B cell (primary cell): ENCODE data around the gene FYCO1. TPM values are rescaled to one million over a fixed set of nuclear protein-coding genes. Genes with fewer than 3 reads are reported as not detected.

Source experiments
- ATAC-seq: fragments of 200-7000 bp; cut with Tn5 transposase; one replicate; pipeline ENCODE4 v1.10.0; 2021; ENCODE audit warnings: low read depth, mild to moderate bottlenecking, moderate number of reproducible peaks, moderate library complexity
- CTCF ChIA-PET: fragments of 350-600 bp; sonication (Branson Sonifier 250); formaldehyde crosslinking; loops from one replicate; lab custom pipeline; 2021; ENCODE audit warnings: antibody characterized with exemption, inconsistent platforms; lab: Charles Lee
- POLR2A ChIA-PET: fragments of 350-600 bp; sonication (Branson Sonifier 250); formaldehyde crosslinking; loops from one replicate; lab custom pipeline; 2021; ENCODE audit warnings: antibody characterized with exemption; lab: Charles Lee
- DNase-seq: peaks from one replicate; pipeline ENCODE4 v3.0.0; 2013
- H2AFZ ChIP-seq: 2 replicates; pipeline ENCODE4 v1.6.1; 2012; ENCODE audit warnings: mild to moderate bottlenecking, low read depth, low read length; ENCODE audit not compliant: insufficient read depth, poor library complexity, severe bottlenecking
- H3K27ac ChIP-seq, 2 donors: 1 replicate in 1 of 2; 2 replicates in 1 of 2; pipeline ENCODE4 v1.5.1; 2012 to 2013; ENCODE audit warnings: low read length in 2 of 2, mild to moderate bottlenecking in 2 of 2, moderate library complexity in 1 of 2
- H3K27me3 ChIP-seq, 4 experiments: fragments of 200-600 bp in 1 of 4; sonication (generic) in 1 of 4; replicated peaks in 1 of 4; 1 replicate in 2 of 4; 2 replicates in 2 of 4; pipeline versions ENCODE4 v1.6.1 to v1.7.0; 2013 to 2016; ENCODE audit warnings: low read length in 3 of 4, mild to moderate bottlenecking in 2 of 4, mixed read lengths in 1 of 4, moderate library complexity in 1 of 4; ENCODE audit not compliant: insufficient read depth in 4 of 4, control insufficient read depth in 3 of 4; ENCODE audit errors: control extremely low read depth in 1 of 4
- H3K36me3 ChIP-seq, 2 experiments: replicated peaks in 1 of 2; 1 replicate in 1 of 2; 2 replicates in 1 of 2; pipeline versions ENCODE4 v1.6.1 to v1.7.1; 2013; ENCODE audit warnings: low read length in 1 of 2; ENCODE audit not compliant: insufficient read depth in 2 of 2, control insufficient read depth in 1 of 2; ENCODE audit errors: control extremely low read depth in 1 of 2, extremely low read depth in 1 of 2
- H3K4me1 ChIP-seq, 2 donors: fragments of 200-600 bp in 1 of 2; sonication (generic) in 1 of 2; 1 replicate in 1 of 2; 2 replicates in 1 of 2; pipeline versions ENCODE4 v1.5.1 to v1.6.1; 2013 to 2017; ENCODE audit warnings: low read length in 2 of 2; ENCODE audit not compliant: control insufficient read depth in 2 of 2, insufficient read depth in 2 of 2
- H3K4me2 ChIP-seq: replicated peaks from 2 replicates; pipeline ENCODE3; 2012; ENCODE audit warnings: mild to moderate bottlenecking, low read depth, low read length; ENCODE audit not compliant: poor library complexity, severe bottlenecking
- H3K4me3 ChIP-seq, 5 experiments: fragments of 200-600 bp in 1 of 5; sonication (generic) in 1 of 5; 1 replicate in 3 of 5; 2 replicates in 2 of 5; pipeline versions ENCODE4 v1.5.1 to v1.7.0; 2011 to 2016; ENCODE audit warnings: low read length in 4 of 5, mild to moderate bottlenecking in 4 of 5, low read depth in 2 of 5, control low read depth in 1 of 5, moderate library complexity in 1 of 5; ENCODE audit not compliant: insufficient read depth in 1 of 5; ENCODE audit errors: control extremely low read depth in 1 of 5, extremely low read depth in 1 of 5
- H3K79me2 ChIP-seq: fragments of 200-600 bp; sonication (generic); one replicate; pipeline ENCODE4 v1.6.0; 2016; ENCODE audit warnings: low read length; ENCODE audit not compliant: control insufficient read depth, insufficient read depth
- H3K9ac ChIP-seq: fragments of 200-600 bp; sonication (generic); 2 replicates; pipeline ENCODE4 v1.6.1; 2017; ENCODE audit warnings: mild to moderate bottlenecking, low read length, moderate library complexity
- H3K9me3 ChIP-seq, 3 donors: one replicate each; pipeline versions ENCODE4 v1.6.1 to v1.7.1; 2013; ENCODE audit warnings: low read length in 2 of 3; ENCODE audit not compliant: control insufficient read depth in 2 of 3, insufficient read depth in 1 of 3; ENCODE audit errors: control extremely low read depth in 1 of 3
- H4K20me1 ChIP-seq: 2 replicates; pipeline ENCODE4 v1.6.0; 2012; ENCODE audit warnings: mild to moderate bottlenecking, low read length; ENCODE audit not compliant: insufficient read depth, control insufficient read depth, poor library complexity, severe bottlenecking
- H3K27ac Mint-ChIP-seq: one replicate; pipeline ENCODE4 v1.8.0; 2021; ENCODE audit warnings: mixed read lengths
- H3K27me3 Mint-ChIP-seq: one replicate; pipeline ENCODE4 v1.8.0; 2021; ENCODE audit warnings: mixed read lengths
- H3K4me1 Mint-ChIP-seq: one replicate; pipeline ENCODE4 v1.8.0; 2021; ENCODE audit warnings: mixed read lengths
- H3K4me3 Mint-ChIP-seq: one replicate; pipeline ENCODE4 v1.8.0; 2021; ENCODE audit warnings: mixed read lengths
- H3K9me3 Mint-ChIP-seq: one replicate; pipeline ENCODE4 v1.8.0; 2022; ENCODE audit warnings: mixed read lengths; ENCODE audit not compliant: insufficient read depth
- EZH2 ChIP-seq: IDR thresholded peaks from 2 replicates; pipeline ENCODE4 v1.6.1; 2012; ENCODE audit warnings: borderline replicate concordance, low read depth, mild to moderate bottlenecking, moderate library complexity, low read length; ENCODE audit not compliant: insufficient read depth, poor library complexity, severe bottlenecking
- WGBS: methylation state at CpG from one replicate; pipeline ENCODE4 v1.1.5; 2013; ENCODE audit warnings: missing lambda C conversion rate; ENCODE audit not compliant: insufficient coverage; 5-methylcytosine and 5-hydroxymethylcytosine counted together
- intact Hi-C: fragments of 100-400 bp; cut with micrococcal nuclease; formaldehyde crosslinking; loops from one replicate; pipeline ENCODE4 v1.10.0; 2022
- polyA plus RNA-seq: library from polyadenylated mRNA; depleted of rRNA; stranded (reverse); fragments of >200 nt; gene quantifications from 2 replicates; pipeline ENCODE4 v1.2.3, GENCODE V29; 2012
- total RNA-seq, 2 donors: library from RNA; stranded (reverse); fragments of 120-200 nt in 1 of 2; gene quantifications; 1 replicate in 1 of 2; 2 replicates in 1 of 2; pipeline versions ENCODE4 v1.2.3 to v1.2.4, GENCODE V29; 2013 to 2022
- TF ChIP-seq, protein P1 (sequence below): fragments of 200-600 bp; IDR thresholded peaks from one replicate; pipeline ENCODE4 v1.8.0; 2022; ENCODE audit warnings: antibody characterized with exemption, mild to moderate bottlenecking

Gene FYCO1
- total and polyA plus RNA-seq, 2 donors (not counting 1 experiment from before 2014, with no cell fraction given), result 5.4 to 16.7 TPM

DNA sequence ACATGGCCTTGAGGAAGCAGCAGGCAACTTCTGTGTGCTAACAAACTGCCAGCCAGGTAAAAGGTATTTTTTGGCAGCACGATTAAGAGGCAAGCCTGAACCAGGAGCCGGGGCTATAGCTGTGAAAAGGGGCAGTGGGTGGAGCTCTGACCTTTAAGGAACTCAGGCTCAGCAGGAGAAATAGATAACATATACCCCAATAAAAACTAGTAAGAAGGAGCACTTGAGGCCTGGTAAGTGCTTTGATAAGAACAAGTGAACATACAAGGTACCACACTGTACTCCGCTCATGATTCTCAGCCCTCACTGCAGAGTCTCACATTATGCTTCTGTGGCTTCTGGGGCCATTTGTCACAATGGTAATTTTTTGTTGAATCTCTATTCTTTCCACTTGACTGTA lies 5.4 kb downstream of the FYCO1 start:
- Mint-ChIP-seq H3K9me3 (no peaks in the 10 kb centered on the region), H3K27me3 (no peaks in the 10 kb centered on the region), H3K4me3 (no peak overlapping the region), H3K27ac (no peak overlapping the region), H3K4me1 (peaks cover 43% of the 10 kb centered on the region)
- Histone ChIP-seq H3K27ac (no peak overlapping the region), H3K9ac (no peak overlapping the region), H4K20me1 (peaks cover 26% of the 10 kb centered on the region), H3K9me3 (no peaks in the 10 kb centered on the region), H3K4me2 (no peak overlapping the region), H3K36me3 (peaks cover 0 to 2% of the 10 kb centered on the region in 2 experiments), H2AFZ (no peak overlapping the region), H3K4me1 (peaks cover 21 to 40% of the 10 kb centered on the region in 2 donors), H3K4me3 (no peak overlapping the region), H3K79me2 (peaks cover 42% of the 10 kb centered on the region), H3K27me3 (no peaks in the 10 kb centered on the region)
- ATAC-seq (no peak), DNase-seq (no peak)
- POLR2A ChIA-PET, result no interaction called here
- intact Hi-C loops, result no loop called here
- TF ChIP-seq, protein P1, sequence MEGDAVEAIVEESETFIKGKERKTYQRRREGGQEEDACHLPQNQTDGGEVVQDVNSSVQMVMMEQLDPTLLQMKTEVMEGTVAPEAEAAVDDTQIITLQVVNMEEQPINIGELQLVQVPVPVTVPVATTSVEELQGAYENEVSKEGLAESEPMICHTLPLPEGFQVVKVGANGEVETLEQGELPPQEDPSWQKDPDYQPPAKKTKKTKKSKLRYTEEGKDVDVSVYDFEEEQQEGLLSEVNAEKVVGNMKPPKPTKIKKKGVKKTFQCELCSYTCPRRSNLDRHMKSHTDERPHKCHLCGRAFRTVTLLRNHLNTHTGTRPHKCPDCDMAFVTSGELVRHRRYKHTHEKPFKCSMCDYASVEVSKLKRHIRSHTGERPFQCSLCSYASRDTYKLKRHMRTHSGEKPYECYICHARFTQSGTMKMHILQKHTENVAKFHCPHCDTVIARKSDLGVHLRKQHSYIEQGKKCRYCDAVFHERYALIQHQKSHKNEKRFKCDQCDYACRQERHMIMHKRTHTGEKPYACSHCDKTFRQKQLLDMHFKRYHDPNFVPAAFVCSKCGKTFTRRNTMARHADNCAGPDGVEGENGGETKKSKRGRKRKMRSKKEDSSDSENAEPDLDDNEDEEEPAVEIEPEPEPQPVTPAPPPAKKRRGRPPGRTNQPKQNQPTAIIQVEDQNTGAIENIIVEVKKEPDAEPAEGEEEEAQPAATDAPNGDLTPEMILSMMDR, result no peak
- no CpG with 5 or more reads among the region's 3 CpGs for WGBS
- CTCF ChIA-PET, result no interaction called here

DNA sequence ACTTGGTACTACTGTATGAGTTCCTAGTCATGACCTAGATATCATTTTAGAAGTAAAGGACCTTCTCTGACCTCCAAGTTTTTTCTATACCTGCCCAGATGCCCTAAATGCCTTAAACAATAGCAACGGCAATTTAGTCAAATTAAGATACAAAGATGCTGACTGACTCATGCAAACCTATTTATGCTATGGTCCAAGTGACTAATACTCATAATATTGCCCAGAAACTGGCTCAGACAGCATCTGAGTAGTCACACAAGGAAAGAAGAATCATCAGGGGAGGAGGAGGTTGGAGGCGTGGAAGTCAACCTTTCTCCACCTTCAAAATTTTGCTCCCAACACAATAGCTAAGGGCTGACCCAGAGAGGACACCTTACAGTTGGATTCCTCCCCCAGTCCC lies 6.8 kb downstream of the FYCO1 start:
- CTCF ChIA-PET, result interaction anchor here (1.3 kb wide), 1 partner anchor 10 kb away, joined by 3 read pairs; no protein-coding TSS in a partner anchor
- no peak overlapping the region for H2AFZ ChIP-seq

More for the DNA sequence above, 6.8 kb downstream of the FYCO1 start:
- Histone ChIP-seq H3K4me1 (peaks cover 17 to 27% of the 10 kb centered on the region in 2 donors), H3K9ac (no peak overlapping the region), H3K27me3 (no peaks in the 10 kb centered on the region), H3K79me2 (peaks cover 39% of the 10 kb centered on the region), H4K20me1 (peaks cover 26% of the 10 kb centered on the region), H3K27ac (no peak overlapping the region), H3K9me3 (no peaks in the 10 kb centered on the region), H3K4me2 (no peak overlapping the region), H3K36me3 (peaks cover 0 to 13% of the 10 kb centered on the region in 2 experiments), H3K4me3 (no peak overlapping the region)
- no CpG with 5 or more reads among the region's 2 CpGs for WGBS
- DNase-seq (no peak), ATAC-seq (no peak)
- TF ChIP-seq EZH2, result no peak
- TF ChIP-seq, protein P1, result no peak
- Mint-ChIP-seq H3K4me3 (no peak overlapping the region), H3K27me3 (no peaks in the 10 kb centered on the region), H3K27ac (no peak overlapping the region), H3K4me1 (peaks cover 36% of the 10 kb centered on the region), H3K9me3 (no peaks in the 10 kb centered on the region)
- POLR2A ChIA-PET, result interaction anchor here (0.7 kb wide), 1 partner anchor 315 kb away, joined by 3 read pairs; no protein-coding TSS in a partner anchor
- intact Hi-C loops, result no loop called here
